Prostate gland (tissue), 2 donors: ENCODE measurements around the gene SPIN1.

ENCODE experiments used
- CTCF ChIP-seq, 4 experiments: fragments of 200-600 bp in 2 of 4; fragments of 450-650 bp in 2 of 4; sonication (generic) in 2 of 4; IDR thresholded peaks; 1 replicate in 3 of 4; 2 replicates in 1 of 4; pipeline ENCODE4 v1.5.1; 2016 to 2019; ENCODE audit warnings: antibody characterized with exemption in 4 of 4, mild to moderate bottlenecking in 2 of 4, moderate library complexity in 2 of 4
- POLR2AphosphoS5 ChIP-seq: sonication (generic); formaldehyde crosslinking; IDR thresholded peaks from one replicate; pipeline ENCODE4 v1.6.1; 2017; ENCODE audit warnings: antibody characterized with exemption

GRCh38 chr9:88503845-88504764, 115.9 kb downstream of the SPIN1 start:
- TF ChIP-seq CTCF (IDR thresholded peaks at IDR 0.05) (no peak), POLR2AphosphoS5 (no peak)
